Measurements from ENCODE around the gene MRPS9. TPM values are rescaled to one million over a fixed set of nuclear protein-coding genes. Genes with fewer than 3 reads are reported as not detected.

The MRPS9 gene
- total and polyA plus RNA-seq, 2 experiments from 2014 or later: 64.7 to 78.9 TPM

- H3F3A ChIP-seq (replicated peaks; ENCODE audit: low read depth): no peaks in the 10 kb centered on the region
- H3K27me3 ChIP-seq (ENCODE audit: insufficient read depth): no peaks in the 10 kb centered on the region
- H3K36me3 Mint-ChIP-seq (ENCODE audit: low read depth): peaks cover 4% of the 10 kb centered on the region; the same call in 2 of the 3 replicates
- no peak overlapping the region for H3K4me3 ChIP-seq
- no peaks in the 10 kb centered on the region for H3K27me3 Mint-ChIP-seq (ENCODE audit: insufficient read depth, low read depth, poor library complexity)
- no peak for TF ChIP-seq EZH2 (IDR thresholded peaks at IDR 0.05; ENCODE audit: low read depth, unreplicated experiment)
- TF ChIP-seq ZNF462 (CRISPR knock-in tag; IDR thresholded peaks at IDR 0.05): no peak
- no peak for TF ChIP-seq ZNF114 (CRISPR knock-in tag; IDR thresholded peaks at IDR 0.05)
- TF ChIP-seq NANOG (IDR thresholded peaks at IDR 0.05; ENCODE audit: borderline replicate concordance): no peak
- TF ChIP-seq ETS1 (IDR thresholded peaks at IDR 0.05): no peak
- TF ChIP-seq JUNB (IDR thresholded peaks at IDR 0.05; ENCODE audit: unreplicated experiment): no peak
- no peak for TF ChIP-seq POLR2AphosphoS5 (IDR thresholded peaks at IDR 0.05; ENCODE audit: low read depth)
- no peak for TF ChIP-seq ZNF331 (CRISPR knock-in tag; IDR thresholded peaks at IDR 0.05; ENCODE audit: low read depth)
- no peak for TF ChIP-seq CTCF (conservative IDR thresholded peaks at IDR 0.05; ENCODE audit: low read depth in 2 of 2)
- TF ChIP-seq REST (IDR thresholded peaks at IDR 0.05; ENCODE audit: unreplicated experiment): no peak
- no peak for TF ChIP-seq STAT1 (IDR thresholded peaks at IDR 0.05; ENCODE audit: unreplicated experiment)
- no peak for TF ChIP-seq EZH2phosphoT487 (IDR thresholded peaks at IDR 0.05; ENCODE audit: unreplicated experiment)
- no peak for TF ChIP-seq CREB1 (CRISPR knock-in tag; IDR thresholded peaks at IDR 0.05; ENCODE audit: low read depth)
- no peak overlapping the region for H3K27ac ChIP-seq (ENCODE audit: low read depth)
- peaks cover 36% of the 10 kb centered on the region for H3K4me1 Mint-ChIP-seq
- H4K20me1 ChIP-seq (replicated peaks; ENCODE audit: insufficient read depth): 0 out of 2 replicates have a peak, but pooled peaks cover 5% of the 10 kb centered on the region
- DNase-seq (ENCODE audit: low spot score) (no peak), ATAC-seq (no peak)
- H3K4me2 ChIP-seq: no peak overlapping the region
- no peak overlapping the region for H3K4me3 Mint-ChIP-seq
- no peaks in the 10 kb centered on the region for H3K36me3 ChIP-seq (ENCODE audit: insufficient read depth)
- H2AFZ ChIP-seq: no peak overlapping the region
- H3K27ac Mint-ChIP-seq: no peak overlapping the region
- no peaks in the 10 kb centered on the region for H3K9me2 ChIP-seq (ENCODE audit: insufficient read depth)
- H3K4me1 ChIP-seq (ENCODE audit: insufficient read depth): peaks cover 31% of the 10 kb centered on the region
- H3K79me2 ChIP-seq (replicated peaks; ENCODE audit: insufficient read depth): peaks cover 44% of the 10 kb centered on the region
- H3K9me3 Mint-ChIP-seq: no peaks in the 10 kb centered on the region
Measured at GRCh38 chr2:105071379-105071778, 33.5 kb downstream of the MRPS9 start.

All from GM23338 (cell line).